ENCODE measurements around the gene MYL10. TPM values are rescaled to one million over a fixed set of nuclear protein-coding genes. Genes with fewer than 3 reads are reported as not detected.

Gene MYL10
- polyA plus RNA-seq, 1 of the 3 experiments (the other 2 are of a cell fraction) = not detected

GRCh38 chr7:101602082-101602481 lies 27.0 kb downstream of the MYL10 start:
- 50% methylated on average over 8 of the region's 12 CpGs for WGBS (ENCODE audit: low lambda C conversion rate)
- H3K9ac ChIP-seq = no peak overlapping the region
- H4K20me1 ChIP-seq (ENCODE audit: insufficient read depth) = no peaks in the 10 kb centered on the region
- no peak for DNase-seq
- no peak overlapping the region for H2AFZ ChIP-seq (ENCODE audit: low read depth)
- peaks cover 0 to 11% of the 10 kb centered on the region in 2 experiments; a peak in 1 of 4 replicates for H3K4me1 ChIP-seq (ENCODE audit: control insufficient read depth in 1 of 2, insufficient read depth in 2 of 2, low read depth in 1 of 2, low read length in 1 of 2)
- TF ChIP-seq RFX5 (IDR thresholded peaks at IDR 0.05; ENCODE audit: low read length) (no peak), USF1 (IDR thresholded peaks at IDR 0.05; ENCODE audit: borderline replicate concordance, low read depth) (no peak), RCOR1 (IDR thresholded peaks at IDR 0.05; ENCODE audit: low read length) (no peak)
- H3K79me2 ChIP-seq (ENCODE audit: insufficient read depth) = no peaks in the 10 kb centered on the region
- CTCF ChIA-PET = interaction anchor here (0.6 to 7.4 kb wide), 58 partner anchors 8 to 671 kb away, joined by 3 to 82 read pairs (median 6); no protein-coding TSS in a partner anchor
- H3K27me3 ChIP-seq (ENCODE audit: insufficient read depth) = no peaks in the 10 kb centered on the region
- H3K36me3 ChIP-seq (replicated peaks in 1 of 2; ENCODE audit: control insufficient read depth in 1 of 2, insufficient read depth in 2 of 2, low read length in 1 of 2) = no peaks in the 10 kb centered on the region
- H3K4me2 ChIP-seq = 0 out of 2 replicates have a peak overlapping the region, but pooled peaks have one; percentile 20
- H3K4me3 ChIP-seq (ENCODE audit: low read depth in 2 of 2, low read length in 1 of 2) = no peak overlapping the region; a peak in 1 of 4 replicates
- H3F3A ChIP-seq (replicated peaks; ENCODE audit: insufficient read depth) = no peaks in the 10 kb centered on the region
- no peaks in the 10 kb centered on the region for H3K9me3 ChIP-seq
- POLR2A ChIA-PET = interaction anchor here (0.6 kb wide), 1 partner anchor 17 kb away, joined by 3 read pairs; no protein-coding TSS in a partner anchor
- no peaks in the 10 kb centered on the region for H3K9me2 ChIP-seq
- H3K27ac ChIP-seq (ENCODE audit: low read depth in 2 of 2, low read length in 1 of 2) = no peak overlapping the region

- WGBS (ENCODE audit: low lambda C conversion rate) = 62% methylated on average over 3 of the region's 3 CpGs
- Histone ChIP-seq H3F3A (replicated peaks; ENCODE audit: insufficient read depth) (no peaks in the 10 kb centered on the region), H3K4me1 (ENCODE audit: control insufficient read depth in 1 of 2, insufficient read depth in 2 of 2, low read depth in 1 of 2, low read length in 1 of 2) (peaks cover 0 to 11% of the 10 kb centered on the region in 2 experiments; a peak in 1 of 4 replicates), H3K4me2 (no peak overlapping the region), H4K20me1 (ENCODE audit: insufficient read depth) (no peaks in the 10 kb centered on the region), H3K9me2 (no peaks in the 10 kb centered on the region), H3K4me3 (ENCODE audit: low read depth in 2 of 2, low read length in 1 of 2) (no peak overlapping the region), H3K36me3 (replicated peaks in 1 of 2; ENCODE audit: control insufficient read depth in 1 of 2, insufficient read depth in 2 of 2, low read length in 1 of 2) (no peaks in the 10 kb centered on the region), H3K79me2 (ENCODE audit: insufficient read depth) (no peaks in the 10 kb centered on the region), H3K9me3 (no peaks in the 10 kb centered on the region), H3K27ac (ENCODE audit: low read depth in 2 of 2, low read length in 1 of 2) (no peak overlapping the region), H3K27me3 (ENCODE audit: insufficient read depth) (peaks cover 2% of the 10 kb centered on the region; the same call in 1 of the 2 replicates), H3K9ac (no peak overlapping the region), H2AFZ (ENCODE audit: low read depth) (no peak overlapping the region)
- POLR2A ChIA-PET = no interaction called here
- DNase-seq = no peak
- CTCF ChIA-PET = interaction anchor here (0.8 to 6.4 kb wide), 10 partner anchors 10 to 673 kb away, joined by 3 to 70 read pairs (median 6); no protein-coding TSS in a partner anchor
- TF ChIP-seq YY1 (IDR thresholded peaks at IDR 0.05; ENCODE audit: low read depth) = no peak
- TF ChIP-seq CHD2 (IDR thresholded peaks at IDR 0.05; ENCODE audit: low read length, partially characterized antibody) = no peak
- no peak for TF ChIP-seq ZBTB33 (IDR thresholded peaks at IDR 0.05; ENCODE audit: borderline replicate concordance, low read depth)
- TF ChIP-seq JUND (IDR thresholded peaks at IDR 0.05) = no peak
- TF ChIP-seq SIN3A (IDR thresholded peaks at IDR 0.05; ENCODE audit: borderline replicate concordance, low read depth, low read length) = no peak
- no peak for TF ChIP-seq USF1 (IDR thresholded peaks at IDR 0.05; ENCODE audit: borderline replicate concordance, low read depth)
- no peak for TF ChIP-seq MXI1 (IDR thresholded peaks at IDR 0.05; ENCODE audit: low read depth, low read length)
- no peak for TF ChIP-seq PBX3 (IDR thresholded peaks at IDR 0.05)
- no peak for TF ChIP-seq ELF1 (IDR thresholded peaks at IDR 0.05)
- no peak for TF ChIP-seq IRF3 (IDR thresholded peaks at IDR 0.05; ENCODE audit: low read depth, low read length)
- no peak for TF ChIP-seq CTCF (IDR thresholded peaks at IDR 0.05)
- no peak for TF ChIP-seq GATA2 (CRISPR knock-in tag; IDR thresholded peaks at IDR 0.05)
- no peak for TF ChIP-seq RCOR1 (IDR thresholded peaks at IDR 0.05; ENCODE audit: low read length)
- no peak for TF ChIP-seq USF2 (IDR thresholded peaks at IDR 0.05; ENCODE audit: borderline replicate concordance, low read depth, low read length)
Observed at GRCh38 chr7:101599787-101600186, 29.3 kb downstream of the MYL10 start.
